ENCODE data around the gene FGF7.
"Not testable (repeated sequence)": the region's sequence is repeated elsewhere in the genome, so short reads cannot be mapped to it uniquely, and the experiment has no call there.

FGF7 gene

GRCh38 chr15:49435174-49435573 lies 12.1 kb downstream of the FGF7 start:
- in situ Hi-C loops (cut with MboI; ENCODE audit: low pct_unique_long_range_greater_than_20kb, low sequenced_read_pairs) = no loop called here
- no peak for DNase-seq

GRCh38 chr15:49436751-49437150 lies 13.7 kb downstream of the FGF7 start:
- in situ Hi-C loops (cut with MboI; ENCODE audit: low pct_unique_long_range_greater_than_20kb, low sequenced_read_pairs) = no loop called here
- DNase-seq = no peak

GRCh38 chr15:49438962-49439631 lies 16.1 kb downstream of the FGF7 start:
- in situ Hi-C loops (cut with MboI; ENCODE audit: low pct_unique_long_range_greater_than_20kb, low sequenced_read_pairs) = no loop called here
- DNase-seq = peak; percentile 96

GRCh38 chr15:49439678-49440395 lies 16.8 kb downstream of the FGF7 start:
- DNase-seq = peak; percentile 27
- in situ Hi-C loops (cut with MboI; ENCODE audit: low pct_unique_long_range_greater_than_20kb, low sequenced_read_pairs) = no loop called here

- in situ Hi-C loops (cut with MboI; ENCODE audit: low pct_unique_long_range_greater_than_20kb, low sequenced_read_pairs) = no loop called here
Measured at GRCh38 chr15:49441356-49441755, 18.3 kb downstream of the FGF7 start.

GRCh38 chr15:49441816-49442215 lies 18.8 kb downstream of the FGF7 start:
- no peak for DNase-seq
- in situ Hi-C loops (cut with MboI; ENCODE audit: low pct_unique_long_range_greater_than_20kb, low sequenced_read_pairs) = no loop called here

More at GRCh38 chr15:49441356-49441755, 18.3 kb downstream of the FGF7 start:
- no peak for DNase-seq

- in situ Hi-C loops (cut with MboI; ENCODE audit: low pct_unique_long_range_greater_than_20kb, low sequenced_read_pairs) = no loop called here
- DNase-seq = no peak
Measured at GRCh38 chr15:49452595-49452994, 29.6 kb downstream of the FGF7 start.

- in situ Hi-C loops (cut with MboI; ENCODE audit: low pct_unique_long_range_greater_than_20kb, low sequenced_read_pairs) = no loop called here
- no peak for DNase-seq
Measured at GRCh38 chr15:49456166-49456565, 33.1 kb downstream of the FGF7 start.

GRCh38 chr15:49458145-49458544 lies 35.1 kb downstream of the FGF7 start:
- in situ Hi-C loops (cut with MboI; ENCODE audit: low pct_unique_long_range_greater_than_20kb, low sequenced_read_pairs) = no loop called here

GRCh38 chr15:49460411-49460941 lies 37.4 kb downstream of the FGF7 start:
- no peak for DNase-seq
- in situ Hi-C loops (cut with MboI; ENCODE audit: low pct_unique_long_range_greater_than_20kb, low sequenced_read_pairs) = no loop called here

More at GRCh38 chr15:49458145-49458544, 35.1 kb downstream of the FGF7 start:
- DNase-seq = no peak

GRCh38 chr15:49462232-49462844 lies 39.3 kb downstream of the FGF7 start:
- in situ Hi-C loops (cut with MboI; ENCODE audit: low pct_unique_long_range_greater_than_20kb, low sequenced_read_pairs) = no loop called here
- peak; percentile 44 for DNase-seq

GRCh38 chr15:49464522-49464921 lies 41.5 kb downstream of the FGF7 start:
- no peak for DNase-seq
- in situ Hi-C loops (cut with MboI; ENCODE audit: low pct_unique_long_range_greater_than_20kb, low sequenced_read_pairs) = no loop called here

GRCh38 chr15:49466119-49466518 lies 43.1 kb downstream of the FGF7 start:
- in situ Hi-C loops (cut with MboI; ENCODE audit: low pct_unique_long_range_greater_than_20kb, low sequenced_read_pairs) = no loop called here
- DNase-seq = no peak

- no peak for DNase-seq
- in situ Hi-C loops (cut with MboI; ENCODE audit: low pct_unique_long_range_greater_than_20kb, low sequenced_read_pairs) = no loop called here
Measured at GRCh38 chr15:49467746-49468480, 44.9 kb downstream of the FGF7 start.

- in situ Hi-C loops (cut with MboI; ENCODE audit: low pct_unique_long_range_greater_than_20kb, low sequenced_read_pairs) = no loop called here
- DNase-seq = no peak
Measured at GRCh38 chr15:49468481-49468839, 45.4 kb downstream of the FGF7 start.

- DNase-seq = peak; percentile 10
- in situ Hi-C loops (cut with MboI; ENCODE audit: low pct_unique_long_range_greater_than_20kb, low sequenced_read_pairs) = not testable (repeated sequence)
Measured at GRCh38 chr15:49471248-49471647, 48.2 kb downstream of the FGF7 start.

- in situ Hi-C loops (cut with MboI; ENCODE audit: low pct_unique_long_range_greater_than_20kb, low sequenced_read_pairs) = no loop called here
- no peak for DNase-seq
Measured at GRCh38 chr15:49471733-49472132, 48.7 kb downstream of the FGF7 start.

- DNase-seq = no peak
- in situ Hi-C loops (cut with MboI; ENCODE audit: low pct_unique_long_range_greater_than_20kb, low sequenced_read_pairs) = no loop called here
Measured at GRCh38 chr15:49472338-49472737, 49.3 kb downstream of the FGF7 start.

GRCh38 chr15:49473031-49473430 lies 50.0 kb downstream of the FGF7 start:
- no peak for DNase-seq
- in situ Hi-C loops (cut with MboI; ENCODE audit: low pct_unique_long_range_greater_than_20kb, low sequenced_read_pairs) = no loop called here
